Left lobe of liver (tissue), 2 donors: ENCODE data around the gene TIAM2. TPM values are rescaled to one million over a fixed set of nuclear protein-coding genes. Genes with fewer than 3 reads are reported as not detected.
"Not testable (repeated sequence)": the region's sequence is repeated elsewhere in the genome, so short reads cannot be mapped to it uniquely, and the experiment has no call there.

Source experiments
- ATAC-seq: fragments of 200-7000 bp; cut with Tn5 transposase; one replicate; pipeline ENCODE4 v1.9.1; 2020; ENCODE audit warnings: mild to moderate bottlenecking, moderate library complexity
- DNase-seq: peaks from one replicate; pipeline ENCODE4 v3.0.0-alpha.2; 2020; ENCODE audit warnings: low spot score
- total RNA-seq: library from RNA; stranded (reverse); gene quantifications from one replicate; pipeline ENCODE4 v1.2.1, GENCODE V29; 2021
- donor health status: DM: no; HTN: no; CAD: no; lungs with moderate emphysema.
- donor health status: DM: no; HTN: yes; CAD: no.

TIAM2 gene
- total RNA-seq, 1 donor from 2014 or later: 2.0 TPM

DNA sequence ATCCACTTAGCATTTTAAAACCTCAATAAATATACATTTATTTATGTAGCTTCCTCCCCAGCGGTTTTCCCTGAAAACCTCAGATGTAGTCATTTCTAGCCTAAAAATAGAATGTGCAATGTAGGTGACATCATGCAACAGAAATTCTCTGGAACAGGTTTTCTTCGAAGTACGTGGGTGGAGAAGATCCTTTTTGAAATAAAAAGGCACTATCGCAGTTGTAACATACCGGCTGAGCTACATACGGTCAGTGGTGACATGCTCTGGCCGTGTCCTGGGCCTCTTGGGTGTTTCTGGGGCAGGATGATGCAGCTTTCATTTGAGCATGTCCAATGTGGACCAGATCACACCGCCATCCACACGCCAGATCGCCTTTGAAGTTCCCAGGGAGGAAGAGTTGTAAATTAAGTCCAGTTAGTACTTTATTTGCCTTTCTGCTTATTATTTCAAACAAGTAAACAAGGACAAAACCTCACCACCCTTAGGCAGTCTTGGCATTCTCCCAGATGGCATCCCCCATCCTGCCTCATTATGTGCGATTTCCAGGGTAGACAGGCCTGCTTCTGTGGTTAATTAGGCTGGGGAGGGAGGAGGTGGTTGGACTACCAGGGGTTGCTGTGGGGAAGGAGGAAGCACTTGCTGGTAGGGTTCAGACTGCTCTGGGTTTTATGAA lies 159.2 kb downstream of the TIAM2 start:
- no peak for ATAC-seq
- no peak for DNase-seq

DNA sequence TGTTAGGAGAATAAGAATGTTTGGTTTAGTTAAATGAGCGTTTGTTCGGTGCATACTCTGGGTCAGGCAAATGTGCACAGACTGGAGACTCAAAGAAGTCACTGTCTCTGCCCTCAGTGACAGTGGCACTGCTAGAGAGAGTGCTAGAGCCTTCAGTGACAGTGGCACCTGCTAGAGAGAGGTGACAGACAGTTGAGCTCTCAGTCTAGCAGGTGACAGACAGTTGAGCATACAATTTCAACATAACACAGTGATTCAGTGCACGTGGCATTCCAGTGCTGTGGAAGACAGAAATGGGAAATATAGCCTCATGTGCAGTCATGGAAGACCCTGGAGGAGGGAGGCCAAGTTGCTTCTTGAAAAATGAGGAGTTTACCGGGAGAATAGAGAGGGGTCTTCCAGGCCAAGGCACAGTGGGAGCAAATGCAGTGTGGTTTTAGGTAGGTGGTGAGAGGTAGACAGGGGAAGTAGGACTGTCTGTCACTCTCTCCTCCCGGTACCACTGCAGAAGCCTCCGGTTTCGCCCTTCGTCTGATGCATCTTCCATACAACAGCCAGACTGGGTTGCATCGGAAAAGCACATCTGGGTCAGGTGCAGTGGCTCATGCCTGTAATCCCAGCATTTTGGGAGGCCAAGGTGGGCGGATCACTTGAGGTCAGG lies 160.8 kb downstream of the TIAM2 start:
- ATAC-seq: no peak
- DNase-seq: no peak

DNA sequence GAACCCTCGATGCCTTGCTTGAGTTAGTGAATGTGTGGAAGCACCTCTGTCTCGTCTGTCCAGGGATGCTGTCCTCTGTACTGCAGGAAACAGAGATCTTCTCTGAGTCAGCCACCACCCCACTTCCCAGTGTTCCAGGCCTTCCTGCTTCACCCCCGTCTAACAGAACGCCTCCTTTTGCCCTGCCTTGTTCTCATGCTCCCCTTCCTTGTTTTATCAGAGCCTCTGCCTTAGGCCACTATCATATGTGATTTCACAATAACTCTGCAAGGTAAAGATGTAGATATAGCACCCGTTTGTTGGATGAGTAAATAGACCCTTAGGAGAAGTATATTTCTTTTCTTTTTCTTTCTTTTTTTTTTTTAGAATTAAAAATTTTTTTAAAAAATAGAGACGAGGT lies 162.0 kb downstream of the TIAM2 start:
- no peak for DNase-seq
- ATAC-seq: no peak

DNA sequence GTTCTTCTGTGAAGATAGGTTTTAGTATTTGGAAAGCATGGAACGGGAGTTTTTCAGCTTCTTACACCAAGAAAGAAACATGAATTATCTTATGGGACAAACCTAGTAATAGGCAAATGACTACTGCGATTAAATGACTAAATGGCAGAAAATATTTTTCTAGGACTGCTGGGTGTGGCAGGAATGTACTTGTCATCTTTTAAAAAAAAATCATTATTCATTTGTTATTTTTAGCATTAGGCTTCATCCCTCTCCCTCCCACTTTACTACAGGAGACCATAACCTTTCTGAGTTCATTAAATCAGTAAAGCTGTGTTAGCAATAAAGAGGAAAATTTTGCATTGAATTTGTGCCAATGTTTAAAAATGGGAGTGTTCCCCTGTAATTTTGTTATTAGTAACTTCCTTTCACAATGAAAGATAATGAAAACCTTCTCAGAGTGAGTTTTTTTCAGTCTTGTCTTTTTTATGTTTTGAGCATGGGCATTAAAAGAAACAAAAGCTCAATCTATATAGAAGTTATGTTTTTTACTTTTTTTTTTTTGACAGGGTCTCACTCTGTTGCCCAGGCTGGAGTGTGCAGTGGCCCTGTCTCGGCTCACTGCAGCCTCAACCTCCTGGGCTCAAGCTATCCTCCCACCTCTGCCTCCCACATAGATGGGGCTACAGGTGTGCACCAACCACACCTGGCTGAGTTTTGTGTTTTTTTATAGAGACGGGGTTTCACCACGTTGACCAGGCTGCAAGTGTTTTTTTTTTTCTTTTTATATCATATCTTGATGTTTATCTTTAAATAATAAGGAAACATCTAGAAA lies 163.1 kb downstream of the TIAM2 start:
- DNase-seq (no peak), ATAC-seq (no peak)

DNA sequence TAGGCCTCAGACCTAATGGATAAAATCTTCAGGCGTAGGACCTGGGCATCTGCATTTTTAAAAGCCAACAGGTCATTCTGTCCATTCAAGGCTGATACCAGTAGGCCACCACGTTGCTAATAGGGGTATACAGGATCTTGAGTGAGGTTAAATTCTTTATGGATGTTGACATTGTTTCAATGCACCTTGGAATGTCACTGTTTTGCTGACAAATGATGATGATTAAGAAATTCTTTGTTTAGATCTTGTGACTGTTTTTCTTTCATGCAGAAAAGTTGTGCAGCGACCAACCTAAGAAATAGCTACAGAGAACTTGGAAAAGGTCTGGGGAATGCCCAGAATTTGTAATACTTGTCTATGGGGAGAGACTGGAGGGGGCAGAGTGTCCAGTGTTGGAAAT lies 167.6 kb downstream of the TIAM2 start:
- ATAC-seq: no peak
- DNase-seq: no peak

DNA sequence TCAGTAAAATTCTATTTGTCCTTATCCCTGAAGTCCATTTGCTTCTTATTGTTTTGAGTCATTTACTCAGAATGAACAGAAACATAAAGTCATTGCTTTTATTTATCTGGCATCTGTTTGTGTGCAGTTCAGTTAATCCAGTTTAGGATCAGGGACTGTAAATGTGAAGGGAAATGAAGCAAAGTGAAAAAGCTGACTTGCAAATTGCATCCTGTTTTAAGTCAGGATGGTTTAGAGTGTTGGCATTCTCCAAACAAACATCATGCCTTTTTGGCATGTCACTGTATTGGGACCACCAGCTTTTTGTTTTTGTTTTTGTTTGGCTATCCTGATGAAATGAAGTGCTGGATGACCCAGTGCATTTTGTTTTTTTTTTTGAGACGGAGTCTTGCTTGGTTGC lies 168.5 kb downstream of the TIAM2 start:
- no peak for ATAC-seq
- DNase-seq: no peak

DNA sequence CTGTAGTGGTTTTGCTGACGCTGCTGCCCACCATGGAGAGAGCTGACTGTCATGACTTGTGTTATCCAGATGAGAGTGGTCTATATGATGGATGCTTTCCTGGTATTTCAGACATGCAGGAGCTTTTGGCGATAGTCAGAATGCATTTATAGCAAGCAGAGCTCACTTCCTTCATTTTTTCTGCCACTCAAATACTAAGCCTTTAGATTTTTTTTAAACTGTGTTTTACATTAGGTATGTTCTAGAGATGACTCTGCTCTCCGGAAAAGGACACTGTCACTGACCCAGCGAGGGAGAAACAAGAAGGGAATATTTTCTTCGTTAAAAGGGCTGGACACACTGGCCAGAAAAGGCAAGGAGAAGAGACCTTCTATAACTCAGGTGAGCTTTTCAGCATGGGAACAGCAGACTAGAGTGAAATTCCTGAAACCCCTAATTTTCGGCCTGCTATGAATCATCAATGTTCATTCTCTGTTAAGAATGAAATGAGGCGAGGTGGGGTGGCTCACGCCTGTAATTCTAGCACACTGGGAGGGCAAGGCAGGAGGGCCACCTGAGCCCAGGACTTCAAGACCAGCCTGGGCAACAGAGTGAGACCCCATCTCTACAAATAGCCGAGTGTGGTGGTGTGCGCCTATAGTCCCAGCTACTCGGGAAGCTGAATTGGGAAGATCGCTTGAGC lies 170.1 kb downstream of the TIAM2 start:
- DNase-seq (no peak), ATAC-seq (no peak)

DNA sequence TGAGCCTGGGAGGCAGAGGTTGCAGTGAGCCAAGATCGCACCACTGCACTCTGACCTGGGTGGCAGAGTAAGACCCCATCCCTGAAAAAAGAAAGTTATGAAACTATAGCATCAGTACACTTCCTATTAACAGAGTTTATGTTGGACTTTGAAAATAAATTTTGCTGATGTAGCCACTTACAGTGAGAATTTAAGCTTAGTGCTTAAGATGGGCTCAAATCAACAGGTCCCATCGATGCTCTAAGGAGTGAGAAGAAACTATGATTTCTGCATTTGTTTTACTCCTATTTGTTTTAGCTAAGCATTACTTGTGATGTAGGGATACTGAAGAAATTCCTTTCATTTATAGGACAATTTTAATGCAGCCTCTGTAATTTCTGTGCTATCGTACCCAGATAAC lies 175.4 kb downstream of the TIAM2 start:
- ATAC-seq (no peak), DNase-seq (no peak)

DNA sequence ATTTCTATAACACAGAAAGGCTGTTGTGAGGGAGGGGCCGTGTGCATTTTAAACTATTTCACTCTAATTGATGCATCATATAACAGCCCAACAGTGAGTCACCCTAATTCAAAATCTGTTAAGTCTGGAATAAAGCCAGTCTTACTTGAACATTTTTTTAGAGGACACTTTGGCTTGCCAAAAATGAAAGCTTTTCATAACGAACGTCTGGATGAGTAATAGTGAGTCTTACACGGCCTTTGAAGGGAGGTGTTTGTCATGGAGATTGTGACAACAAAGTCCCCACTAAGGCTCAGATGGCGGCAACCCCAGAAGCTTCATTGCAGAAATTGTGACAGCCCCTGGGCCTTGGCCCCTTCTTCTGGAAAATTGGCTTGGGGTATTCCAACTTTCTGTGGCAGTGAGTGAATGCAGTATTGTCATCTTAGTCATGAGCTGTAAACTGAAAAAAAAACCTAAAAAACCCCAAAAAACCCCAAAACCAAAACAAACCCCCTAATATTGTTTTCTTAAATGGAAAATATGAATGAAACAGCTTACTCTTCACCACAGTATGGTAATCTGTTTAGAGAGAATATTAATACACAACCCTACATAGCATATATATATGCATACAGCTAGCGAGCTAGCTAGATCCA lies 176.1 kb downstream of the TIAM2 start:
- ATAC-seq: no peak

DNA sequence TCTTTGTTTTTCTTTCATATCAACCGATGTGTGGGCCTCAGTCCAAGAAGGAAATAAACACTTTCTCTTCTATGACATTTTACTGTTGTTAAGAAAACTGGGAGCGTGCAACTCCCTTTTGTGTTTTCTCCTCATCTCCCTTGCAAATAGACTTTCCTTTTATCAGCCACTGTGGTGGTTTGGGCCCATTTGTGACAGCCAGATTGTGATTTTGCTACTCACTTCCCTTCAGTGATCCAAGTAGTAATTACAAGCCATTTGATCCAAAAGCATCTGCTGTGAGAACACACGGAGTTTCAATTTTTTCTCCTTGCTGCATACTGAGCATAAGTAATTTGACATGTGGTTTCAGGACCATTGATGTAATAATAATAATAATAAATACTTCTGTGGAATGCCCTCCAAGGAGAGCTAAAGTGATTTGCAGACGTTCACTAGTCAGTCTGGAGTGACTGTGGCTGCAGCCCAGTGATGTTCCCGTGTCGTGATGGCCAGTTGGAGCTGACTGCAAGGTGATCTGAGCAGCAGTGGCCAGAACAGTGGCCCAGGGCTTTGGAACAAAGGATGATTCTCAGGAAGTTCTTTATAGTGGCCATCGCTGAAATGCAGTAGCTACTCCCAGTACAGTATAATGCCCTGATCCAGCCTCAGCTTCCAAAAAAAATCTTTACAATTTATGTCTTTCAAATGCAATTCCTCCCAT lies 176.8 kb downstream of the TIAM2 start:
- ATAC-seq (no peak), DNase-seq (no peak)

More for the DNA sequence above, 176.1 kb downstream of the TIAM2 start:
- DNase-seq: no peak

DNA sequence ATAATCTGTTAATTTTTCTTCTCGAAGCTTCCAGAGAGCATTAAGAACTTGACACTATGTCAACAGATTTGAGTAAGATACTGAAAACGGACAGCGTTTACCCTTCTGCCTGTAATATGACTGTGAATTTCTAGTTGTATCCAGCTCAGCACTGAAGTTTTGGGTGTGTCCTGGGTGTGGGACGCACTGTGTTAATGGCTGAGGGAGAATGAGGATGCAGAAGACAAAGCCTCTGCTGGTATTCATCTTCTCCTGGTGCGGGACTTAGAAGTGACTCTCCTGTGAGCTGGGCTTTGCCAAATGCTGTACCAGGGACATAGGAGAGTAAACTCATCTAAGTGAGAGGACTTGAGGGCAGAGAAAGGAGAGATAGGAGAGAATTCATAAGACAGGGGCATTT lies 178.4 kb downstream of the TIAM2 start:
- ATAC-seq: no peak

DNA sequence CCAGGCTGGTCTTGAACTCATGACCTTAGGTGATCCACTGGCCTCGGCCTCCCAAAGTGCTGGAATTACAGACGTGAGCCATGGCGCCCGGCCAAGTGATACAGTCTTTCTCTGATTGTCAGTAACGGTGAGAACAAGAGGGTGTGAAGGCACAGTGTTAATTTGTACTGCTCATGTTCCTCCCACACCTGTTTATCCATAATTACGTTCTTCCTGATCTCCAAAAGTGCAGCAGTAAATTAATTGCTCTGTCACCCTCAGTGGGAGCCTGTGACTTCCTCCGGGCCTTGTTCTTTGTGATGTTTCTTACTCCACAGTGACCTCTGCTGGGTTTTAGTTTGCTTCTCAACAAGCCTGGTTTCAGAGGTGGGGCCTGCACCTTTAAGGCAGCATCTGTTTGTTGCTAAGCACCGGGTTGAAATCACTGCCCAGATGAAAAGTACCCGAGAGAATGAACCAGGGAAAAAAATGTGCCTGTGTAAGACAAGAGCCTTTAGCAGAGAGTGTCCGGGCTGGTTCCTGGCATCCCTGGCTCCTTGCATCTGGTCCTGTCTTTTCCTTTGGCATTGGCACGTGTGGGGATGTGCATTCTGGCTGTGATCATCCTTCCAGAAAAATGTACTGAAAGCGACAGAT lies 179.6 kb downstream of the TIAM2 start:
- ATAC-seq: peak; percentile 98
- peak; percentile 53 for DNase-seq

More for the DNA sequence above, 178.4 kb downstream of the TIAM2 start:
- no peak for DNase-seq

DNA sequence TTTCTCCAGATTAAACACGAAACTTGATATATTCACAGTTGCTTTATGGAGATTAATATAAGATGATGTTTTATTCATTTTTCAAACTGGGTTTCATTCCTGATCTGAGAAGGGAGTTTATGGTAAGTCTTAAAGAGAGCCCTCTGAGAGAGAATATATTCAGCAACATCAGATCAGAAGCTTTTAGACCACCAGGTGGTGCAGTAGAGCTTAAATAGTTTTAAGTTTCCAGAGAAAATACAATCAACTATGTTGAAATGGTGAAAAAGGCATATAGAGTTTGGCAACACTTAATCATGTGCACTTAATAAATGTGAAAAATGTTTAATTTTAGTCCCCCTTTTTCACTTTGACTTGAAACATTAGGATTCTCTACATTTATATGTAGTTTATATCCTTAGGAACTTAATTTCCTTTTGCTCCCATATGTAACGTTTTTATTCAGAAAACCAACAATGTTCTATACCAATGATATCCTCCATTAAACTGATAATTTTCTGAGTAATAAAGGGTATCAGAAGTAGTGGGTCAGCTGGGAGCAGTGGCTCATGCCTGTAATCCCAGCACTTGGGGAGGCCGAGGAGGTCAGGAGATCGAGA lies 182.3 kb downstream of the TIAM2 start:
- peak; percentile 81 for ATAC-seq
- DNase-seq: no peak

DNA sequence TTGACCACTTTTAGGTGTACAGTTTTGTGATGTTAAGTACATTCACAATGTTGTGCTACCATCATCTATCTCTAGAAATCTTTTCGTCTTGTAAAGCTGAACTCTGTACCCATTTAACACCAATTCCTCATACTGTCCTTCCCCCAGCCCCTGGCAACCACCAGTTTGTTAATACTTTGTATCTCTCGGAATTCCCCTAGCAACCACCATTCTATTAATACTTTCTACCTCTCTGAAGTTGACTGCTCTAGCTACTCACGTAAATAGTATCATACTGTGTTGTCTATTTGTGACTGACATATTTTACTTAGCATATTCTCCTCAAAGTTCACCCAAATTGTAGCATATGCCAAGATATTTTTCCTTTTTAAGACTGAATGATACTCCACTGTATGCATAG lies 186.4 kb downstream of the TIAM2 start:
- no peak for ATAC-seq
- DNase-seq: no peak

DNA sequence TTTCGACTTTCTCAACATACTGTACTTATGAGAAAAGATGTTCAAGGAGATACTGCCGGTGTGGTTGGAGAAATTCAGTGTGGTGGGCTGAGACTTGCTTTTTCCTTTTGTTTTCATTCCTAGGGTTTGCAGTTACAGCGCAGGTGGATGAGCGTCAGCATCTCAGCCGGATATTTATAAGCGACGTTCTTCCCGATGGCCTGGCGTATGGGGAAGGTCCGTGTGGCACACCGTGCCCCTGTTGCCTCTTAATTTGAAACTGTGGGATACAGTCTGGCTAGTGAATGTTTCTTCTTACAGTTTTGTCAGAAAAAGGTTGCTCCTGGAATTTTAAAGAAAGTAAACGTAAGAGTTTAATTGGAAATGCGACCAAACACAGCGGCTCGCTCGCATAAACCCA lies 187.0 kb downstream of the TIAM2 start:
- DNase-seq (no peak), ATAC-seq (no peak)

DNA sequence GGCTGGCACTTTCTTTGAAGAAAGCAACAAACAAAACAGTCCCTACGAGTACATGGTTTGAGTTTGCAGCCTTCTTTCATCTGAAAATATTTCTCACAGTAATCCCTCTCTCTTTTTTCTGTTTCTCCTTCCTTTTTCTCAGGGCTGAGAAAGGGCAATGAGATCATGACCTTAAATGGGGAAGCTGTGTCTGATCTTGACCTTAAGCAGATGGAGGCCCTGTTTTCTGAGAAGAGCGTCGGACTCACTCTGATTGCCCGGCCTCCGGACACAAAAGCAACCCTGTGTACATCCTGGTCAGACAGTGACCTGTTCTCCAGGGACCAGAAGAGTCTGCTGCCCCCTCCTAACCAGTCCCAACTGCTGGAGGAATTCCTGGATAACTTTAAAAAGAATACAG lies 188.0 kb downstream of the TIAM2 start:
- ATAC-seq (no peak), DNase-seq (no peak)

DNA sequence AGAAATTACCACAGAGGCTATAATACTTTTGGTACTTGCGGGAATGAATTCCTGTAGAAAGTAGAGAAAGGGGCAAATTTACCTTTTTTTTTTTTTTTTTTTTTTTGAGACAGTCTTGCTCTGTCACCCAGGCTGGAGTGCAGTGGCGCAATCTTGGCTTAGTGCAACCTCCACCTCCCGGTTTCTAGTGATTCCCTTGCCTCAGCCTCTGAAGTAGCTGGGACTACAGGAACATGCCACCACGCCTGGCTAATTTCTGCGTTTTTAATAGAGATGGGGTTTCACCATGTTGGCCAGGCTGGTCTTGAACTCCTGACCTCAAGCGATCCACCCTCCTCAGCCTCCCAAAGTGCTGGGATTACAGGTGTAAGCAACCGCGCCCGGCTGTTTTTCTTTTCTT lies 189.9 kb downstream of the TIAM2 start:
- ATAC-seq: not testable (repeated sequence)

DNA sequence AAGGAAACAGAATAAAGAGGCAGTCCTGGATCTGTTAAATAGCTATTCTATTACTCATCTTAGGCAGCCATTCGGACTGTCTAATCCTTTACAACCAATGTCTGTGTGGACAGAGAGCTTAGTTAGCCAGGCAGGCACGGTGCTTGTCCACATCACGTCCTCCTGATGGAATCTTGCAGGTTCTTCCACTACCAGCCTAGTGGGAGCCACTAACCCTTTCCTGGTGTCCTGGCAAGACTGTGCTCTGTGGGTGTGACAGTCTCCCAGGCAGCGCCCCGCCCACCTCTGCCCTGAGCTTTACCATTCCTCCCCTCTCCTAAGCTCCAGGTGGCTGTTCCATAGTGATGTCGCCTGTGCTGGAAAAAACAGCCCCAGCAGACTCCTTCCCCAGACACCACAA lies 190.4 kb downstream of the TIAM2 start:
- no peak for DNase-seq

More for the DNA sequence above, 189.9 kb downstream of the TIAM2 start:
- not testable (repeated sequence) for DNase-seq

DNA sequence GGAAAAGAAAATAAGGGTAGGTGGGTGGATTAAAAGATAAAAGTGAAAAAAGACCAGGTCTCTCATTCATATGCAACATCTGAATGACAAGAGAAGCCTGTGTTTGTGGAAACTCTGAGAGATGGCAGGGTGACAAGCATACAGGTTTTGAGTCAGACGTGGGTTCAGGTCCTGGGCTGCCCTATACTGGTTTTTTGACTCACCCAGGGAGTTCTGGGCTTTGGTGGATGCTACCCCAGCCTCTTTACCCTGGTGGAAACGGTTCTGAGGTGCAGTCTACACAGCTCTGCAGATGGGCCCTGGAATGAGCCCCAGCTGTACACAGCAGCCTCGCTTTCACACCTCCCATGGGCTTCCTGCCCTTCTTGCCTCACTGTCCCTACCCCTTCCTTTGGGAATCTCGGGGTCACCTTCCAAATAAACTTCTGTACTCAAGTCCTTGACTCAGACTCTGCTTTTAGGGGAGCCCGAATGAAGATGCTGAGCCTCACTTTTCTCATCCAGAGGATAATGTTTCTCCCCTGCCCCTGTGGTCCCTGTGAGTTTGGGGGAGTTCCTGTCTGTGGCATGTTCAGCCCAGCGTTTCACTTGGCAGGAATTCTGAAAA lies 191.0 kb downstream of the TIAM2 start:
- DNase-seq (no peak), ATAC-seq (no peak)

More for the DNA sequence above, 190.4 kb downstream of the TIAM2 start:
- ATAC-seq: no peak
